Mammary epithelial cell (primary cell): ENCODE data around the gene FRY.

Experiments
- CTCF ChIP-seq, 2 donors: IDR thresholded peaks in 1 of 2; conservative IDR thresholded peaks in 1 of 2; 2 replicates each; pipeline ENCODE4 v1.5.1; 2011 to 2012; ENCODE audit warnings: inconsistent platforms in 2 of 2, low read length in 2 of 2, mild to moderate bottlenecking in 2 of 2, control low read depth in 1 of 2, low read depth in 1 of 2; ENCODE audit not compliant: insufficient read depth in 1 of 2; ENCODE audit errors: extremely low read depth in 1 of 2
- EZH2 ChIP-seq: IDR thresholded peaks from 2 replicates; pipeline ENCODE4 v1.6.1; 2012; ENCODE audit warnings: low read length, inconsistent platforms, borderline replicate concordance

DNA sequence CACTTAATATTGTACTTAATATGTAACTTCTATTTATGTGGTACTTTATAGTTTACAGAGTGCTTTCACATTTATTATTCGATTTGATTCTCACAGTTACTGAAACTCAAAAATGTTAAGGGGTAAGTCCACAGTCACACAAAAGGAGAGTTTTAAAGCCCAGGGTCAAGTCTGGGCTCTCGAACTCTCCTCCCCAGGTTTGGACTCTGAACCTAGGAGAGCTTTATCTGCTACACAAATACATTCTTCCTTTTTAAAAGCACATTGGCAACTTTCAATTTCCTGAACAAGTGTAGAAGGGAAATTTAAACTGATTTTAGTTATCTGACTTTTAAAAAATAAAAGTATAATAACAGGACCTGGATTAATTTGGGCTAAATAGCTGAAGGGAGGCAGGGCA lies 144.4 kb downstream of the FRY start:
- TF ChIP-seq CTCF (conservative IDR thresholded peaks at IDR 0.05 in 1 of 2, IDR thresholded peaks at IDR 0.05 in 1 of 2; ENCODE audit: extremely low read depth in 1 of 2, insufficient read depth in 1 of 2, low read depth in 1 of 2, low read length in 2 of 2) (no peak), EZH2 (no peak)
